PC-9 (cell line): ENCODE measurements around the gene TMEM116.

ENCODE experiments used
- EZH2 ChIP-seq: fragments of 200-600 bp; sonication (generic); IDR thresholded peaks from 2 replicates; pipeline ENCODE4 v1.8.0; 2017; ENCODE audit warnings: antibody characterized with exemption, low read depth
- TF ChIP-seq, protein P1 (sequence below): fragments of 200-600 bp; sonication (generic); conservative IDR thresholded peaks from 2 replicates; pipeline ENCODE4 v1.6.1; 2017; ENCODE audit warnings: mixed run types, antibody characterized with exemption, mild to moderate bottlenecking, moderate library complexity

DNA sequence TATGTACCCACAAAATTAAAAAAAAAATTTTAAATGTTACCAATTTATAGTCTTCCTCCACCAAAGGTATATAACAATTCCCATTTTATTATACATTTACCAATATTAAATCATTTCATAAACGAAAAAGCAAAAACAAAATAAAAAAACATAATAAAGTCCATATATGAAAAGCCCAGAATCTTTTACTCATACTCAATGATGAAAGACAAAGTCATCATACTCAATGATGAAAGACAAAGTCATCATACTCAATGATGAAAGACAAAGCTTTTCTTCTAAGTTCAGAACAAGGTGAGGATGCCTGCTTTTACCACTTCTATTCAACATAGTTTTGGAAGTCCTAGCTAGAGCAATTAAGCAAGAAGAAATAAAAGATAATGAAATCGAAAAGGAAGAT is 28.1 kb downstream of the TMEM116 start:
- TF ChIP-seq, protein P1, sequence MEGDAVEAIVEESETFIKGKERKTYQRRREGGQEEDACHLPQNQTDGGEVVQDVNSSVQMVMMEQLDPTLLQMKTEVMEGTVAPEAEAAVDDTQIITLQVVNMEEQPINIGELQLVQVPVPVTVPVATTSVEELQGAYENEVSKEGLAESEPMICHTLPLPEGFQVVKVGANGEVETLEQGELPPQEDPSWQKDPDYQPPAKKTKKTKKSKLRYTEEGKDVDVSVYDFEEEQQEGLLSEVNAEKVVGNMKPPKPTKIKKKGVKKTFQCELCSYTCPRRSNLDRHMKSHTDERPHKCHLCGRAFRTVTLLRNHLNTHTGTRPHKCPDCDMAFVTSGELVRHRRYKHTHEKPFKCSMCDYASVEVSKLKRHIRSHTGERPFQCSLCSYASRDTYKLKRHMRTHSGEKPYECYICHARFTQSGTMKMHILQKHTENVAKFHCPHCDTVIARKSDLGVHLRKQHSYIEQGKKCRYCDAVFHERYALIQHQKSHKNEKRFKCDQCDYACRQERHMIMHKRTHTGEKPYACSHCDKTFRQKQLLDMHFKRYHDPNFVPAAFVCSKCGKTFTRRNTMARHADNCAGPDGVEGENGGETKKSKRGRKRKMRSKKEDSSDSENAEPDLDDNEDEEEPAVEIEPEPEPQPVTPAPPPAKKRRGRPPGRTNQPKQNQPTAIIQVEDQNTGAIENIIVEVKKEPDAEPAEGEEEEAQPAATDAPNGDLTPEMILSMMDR, result no peak
- no peak for TF ChIP-seq EZH2
